Sigmoid colon (tissue), 4 donors: ENCODE measurements around the gene MAN2A2.

ENCODE experiments used
- CTCF ChIP-seq, 4 experiments: fragments of 450-650 bp in 3 of 4; fragments of 200-600 bp in 1 of 4; IDR thresholded peaks; one replicate each; pipeline ENCODE4 v1.5.1; 2016 to 2019; ENCODE audit warnings: antibody characterized with exemption in 4 of 4, mild to moderate bottlenecking in 3 of 4, moderate library complexity in 2 of 4
- EP300 ChIP-seq, 4 donors: sonication (generic); formaldehyde crosslinking; IDR thresholded peaks; one replicate each; pipeline ENCODE4 v1.6.1; 2017; ENCODE audit warnings: antibody characterized with exemption in 4 of 4

- TF ChIP-seq CTCF (IDR thresholded peaks at IDR 0.05) (no peak), EP300 (IDR thresholded peaks at IDR 0.05) (no peak)
These were observed 1.6 kb downstream of the MAN2A2 start for GRCh38 chr15:90904746-90905145.
